Smooth muscle cell (in vitro differentiated cells): Measurements from ENCODE around the gene SLC5A9. TPM values are rescaled to one million over a fixed set of nuclear protein-coding genes. Genes with fewer than 3 reads are reported as not detected.
A peak's percentile ranks its signal among the peaks of the same experiment; 100 is the strongest.

Source experiments
- DNase-seq: peaks from one replicate; lab custom pipeline; 2025; ENCODE audit not compliant: unreplicated experiment; lab: John Stamatoyannopoulos, UW
- H2AFZ ChIP-seq: fragments of 200-600 bp; sonication (generic); 2 replicates; pipeline ENCODE4 v1.6.0; 2016; ENCODE audit warnings: antibody characterized with exemption, low read depth, mild to moderate bottlenecking
- H3F3A ChIP-seq: fragments of 200-600 bp; sonication (generic); 2 replicates; pipeline ENCODE4 v1.6.0; 2017; ENCODE audit warnings: antibody characterized with exemption, low read depth
- H3K27ac ChIP-seq: fragments of 200-600 bp; sonication (generic); 2 replicates; pipeline ENCODE4 v1.5.1; 2016; ENCODE audit warnings: low read depth, mild to moderate bottlenecking
- H3K27me3 ChIP-seq: fragments of 200-600 bp; sonication (generic); 2 replicates; pipeline ENCODE4 v1.6.1; 2016; ENCODE audit warnings: low read depth, mild to moderate bottlenecking
- H3K36me3 ChIP-seq: fragments of 200-600 bp; sonication (generic); 2 replicates; pipeline ENCODE4 v1.5.1; 2016; ENCODE audit warnings: low read depth
- H3K4me1 ChIP-seq: fragments of 200-600 bp; sonication (generic); 2 replicates; pipeline ENCODE4 v1.5.1; 2016; ENCODE audit warnings: low read depth
- H3K4me2 ChIP-seq: fragments of 200-600 bp; sonication (generic); 2 replicates; pipeline ENCODE4 v1.6.0; 2016; ENCODE audit warnings: mild to moderate bottlenecking
- H3K4me3 ChIP-seq: fragments of 200-600 bp; sonication (generic); 2 replicates; pipeline ENCODE4 v1.5.1; 2016; ENCODE audit warnings: mild to moderate bottlenecking
- H3K79me2 ChIP-seq: fragments of 200-600 bp; sonication (generic); 2 replicates; pipeline ENCODE4 v1.6.0; 2016; ENCODE audit warnings: low read depth, mild to moderate bottlenecking
- H3K9ac ChIP-seq: fragments of 200-600 bp; sonication (generic); 2 replicates; pipeline ENCODE4 v1.6.0; 2016; ENCODE audit warnings: low read depth
- H3K9me3 ChIP-seq: fragments of 200-600 bp; sonication (generic); replicated peaks from 2 replicates; pipeline ENCODE4 v1.5.1; 2016; ENCODE audit warnings: low read depth
- H4K20me1 ChIP-seq: fragments of 200-600 bp; sonication (generic); 2 replicates; pipeline ENCODE4 v1.6.0; 2016; ENCODE audit warnings: low read depth
- WGBS: methylation state at CpG from one replicate; pipeline ENCODE4 v1.1.7; 2016; ENCODE audit warnings: low lambda C conversion rate; 5-methylcytosine and 5-hydroxymethylcytosine counted together
- polyA plus RNA-seq: library from polyadenylated mRNA; unstranded; fragments of >200 nt; fragmentation: Nextera tagmentation; extraction: Ambion mirVana; gene quantifications from 2 replicates; pipeline ENCODE4 v1.2.1, GENCODE V29; 2016
- total RNA-seq: library from RNA; depleted of rRNA; stranded (reverse); fragments of >200 nt; gene quantifications from 2 replicates; pipeline ENCODE4 v1.2.3, GENCODE V29; 2014
- TF ChIP-seq, protein P1 (sequence below): fragments of 200-600 bp; sonication (generic); IDR thresholded peaks from 2 replicates; pipeline ENCODE4 v1.5.1; 2017; ENCODE audit warnings: borderline replicate concordance, mild to moderate bottlenecking, antibody characterized with exemption; ENCODE audit not compliant: insufficient read depth, poor library complexity, severe bottlenecking

Gene SLC5A9
- total and polyA plus RNA-seq, 2 experiments from 2014 or later = 0.09 TPM; not detected in 1

DNA sequence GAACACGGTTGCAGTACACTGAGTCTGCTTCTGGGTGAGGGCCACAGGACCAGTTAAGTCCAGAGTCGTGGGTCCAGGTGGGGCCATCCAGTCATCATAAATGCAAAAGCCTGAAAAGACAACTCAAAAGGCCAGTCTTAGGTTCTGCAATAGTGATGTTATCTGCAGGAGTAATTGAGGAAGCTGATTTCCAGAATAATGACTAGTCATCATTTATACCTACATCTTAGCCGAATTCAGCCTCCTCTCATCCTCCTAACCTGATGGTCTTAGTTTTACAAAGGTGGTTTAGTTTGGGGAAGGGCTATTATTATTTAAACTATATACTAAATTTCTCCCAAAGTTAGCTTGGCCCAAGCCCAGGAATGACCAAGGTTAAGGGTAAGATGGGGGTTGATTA lies 23.5 kb upstream of the SLC5A9 start:
- H3K79me2 ChIP-seq = no peaks in the 10 kb centered on the region
- no peaks in the 10 kb centered on the region for H3F3A ChIP-seq
- no peaks in the 10 kb centered on the region for H4K20me1 ChIP-seq
- H3K9ac ChIP-seq = no peak overlapping the region
- WGBS = 88% methylated on average over 3 of the region's 3 CpGs
- TF ChIP-seq, protein P1, sequence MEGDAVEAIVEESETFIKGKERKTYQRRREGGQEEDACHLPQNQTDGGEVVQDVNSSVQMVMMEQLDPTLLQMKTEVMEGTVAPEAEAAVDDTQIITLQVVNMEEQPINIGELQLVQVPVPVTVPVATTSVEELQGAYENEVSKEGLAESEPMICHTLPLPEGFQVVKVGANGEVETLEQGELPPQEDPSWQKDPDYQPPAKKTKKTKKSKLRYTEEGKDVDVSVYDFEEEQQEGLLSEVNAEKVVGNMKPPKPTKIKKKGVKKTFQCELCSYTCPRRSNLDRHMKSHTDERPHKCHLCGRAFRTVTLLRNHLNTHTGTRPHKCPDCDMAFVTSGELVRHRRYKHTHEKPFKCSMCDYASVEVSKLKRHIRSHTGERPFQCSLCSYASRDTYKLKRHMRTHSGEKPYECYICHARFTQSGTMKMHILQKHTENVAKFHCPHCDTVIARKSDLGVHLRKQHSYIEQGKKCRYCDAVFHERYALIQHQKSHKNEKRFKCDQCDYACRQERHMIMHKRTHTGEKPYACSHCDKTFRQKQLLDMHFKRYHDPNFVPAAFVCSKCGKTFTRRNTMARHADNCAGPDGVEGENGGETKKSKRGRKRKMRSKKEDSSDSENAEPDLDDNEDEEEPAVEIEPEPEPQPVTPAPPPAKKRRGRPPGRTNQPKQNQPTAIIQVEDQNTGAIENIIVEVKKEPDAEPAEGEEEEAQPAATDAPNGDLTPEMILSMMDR = no peak
- no peaks in the 10 kb centered on the region for H3K4me1 ChIP-seq
- H3K4me3 ChIP-seq = no peak overlapping the region
- no peaks in the 10 kb centered on the region for H3K36me3 ChIP-seq
- no peak for DNase-seq
- H2AFZ ChIP-seq = no peak overlapping the region
- H3K27ac ChIP-seq = no peak overlapping the region
- no peak overlapping the region for H3K4me2 ChIP-seq
- no peaks in the 10 kb centered on the region for H3K27me3 ChIP-seq
- no peaks in the 10 kb centered on the region for H3K9me3 ChIP-seq

DNA sequence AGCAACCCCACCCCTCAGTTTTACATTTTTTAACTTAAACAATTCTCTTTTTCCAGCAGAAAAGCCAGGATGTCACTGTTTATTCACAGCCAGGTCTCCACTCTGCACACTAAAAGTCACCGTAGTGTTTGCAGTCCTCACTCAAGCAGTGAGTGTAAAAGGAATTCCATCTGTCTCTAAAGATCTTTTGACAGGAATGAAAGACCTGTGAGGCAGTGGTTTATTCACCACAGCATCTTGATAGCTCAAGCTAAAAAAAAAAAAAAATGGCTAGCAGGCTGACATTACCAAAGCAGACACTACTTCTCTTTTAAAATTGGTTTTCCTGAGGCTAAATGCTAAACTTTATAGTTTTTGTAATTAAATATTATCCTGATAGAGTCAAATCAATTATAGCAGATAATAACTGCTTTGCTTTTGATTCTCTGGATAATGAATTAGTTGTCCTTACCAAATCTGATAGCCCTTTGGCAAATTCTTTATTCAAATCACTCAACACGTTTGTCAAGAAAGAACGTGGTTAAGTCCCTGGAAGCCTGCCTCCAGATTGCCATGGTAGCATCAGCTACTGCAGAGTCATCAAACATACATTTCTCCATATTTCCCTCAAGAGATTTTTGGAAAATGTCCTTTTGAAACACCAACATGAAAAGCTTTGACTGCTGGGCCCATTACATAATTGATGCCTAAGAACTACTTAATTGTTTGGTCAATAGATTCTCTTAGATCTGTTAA lies 22.2 kb upstream of the SLC5A9 start:
- no peaks in the 10 kb centered on the region for H3K9me3 ChIP-seq
- no peak overlapping the region for H3K9ac ChIP-seq
- no peaks in the 10 kb centered on the region for H3K36me3 ChIP-seq
- no peak for DNase-seq
- H3K27ac ChIP-seq = no peak overlapping the region
- no peak overlapping the region for H3K4me2 ChIP-seq
- no peak overlapping the region for H3K4me3 ChIP-seq
- no peaks in the 10 kb centered on the region for H4K20me1 ChIP-seq
- no peaks in the 10 kb centered on the region for H3K27me3 ChIP-seq
- 41% methylated on average over 3 of the region's 3 CpGs for WGBS
- no peaks in the 10 kb centered on the region for H3K79me2 ChIP-seq
- H3K4me1 ChIP-seq = no peaks in the 10 kb centered on the region
- TF ChIP-seq, protein P1 = no peak
- H2AFZ ChIP-seq = no peak overlapping the region
- H3F3A ChIP-seq = no peaks in the 10 kb centered on the region

DNA sequence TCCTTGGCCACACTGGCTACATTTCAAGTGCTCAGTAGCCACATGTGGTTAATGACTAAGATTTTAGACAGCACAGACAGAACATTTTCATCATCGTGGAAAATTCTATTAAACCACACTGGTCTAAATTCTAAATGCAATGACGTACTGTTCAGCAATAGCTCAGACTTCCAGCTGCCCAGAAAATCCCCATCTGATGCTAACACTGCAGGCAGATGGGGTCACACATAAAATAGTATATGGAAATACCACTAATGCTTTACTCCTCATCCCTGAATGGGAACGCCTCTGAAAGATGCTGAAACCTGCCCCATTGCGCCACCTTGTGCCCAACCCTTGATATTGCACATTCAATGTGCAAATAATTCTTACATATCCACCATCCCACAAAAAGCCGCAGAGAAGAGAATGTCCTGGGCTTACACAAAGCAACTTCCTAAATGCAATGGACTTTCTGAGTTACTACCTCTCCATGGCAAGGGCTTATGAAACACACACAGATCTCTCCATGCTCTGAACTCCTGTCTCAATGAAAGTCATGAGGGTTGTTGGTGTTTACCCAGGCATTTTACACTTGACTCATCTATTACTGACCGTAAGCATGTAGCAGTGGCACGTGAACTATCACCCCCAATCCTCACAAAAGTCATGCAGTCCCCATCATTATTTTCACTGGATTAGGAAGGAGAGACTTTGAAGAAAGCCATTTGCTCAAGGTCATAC lies 20.3 kb upstream of the SLC5A9 start:
- 23% methylated on average over 7 of the region's 7 CpGs for WGBS
- Histone ChIP-seq H3K9ac (no peak overlapping the region), H3K4me3 (no peak overlapping the region), H4K20me1 (no peaks in the 10 kb centered on the region), H3K79me2 (no peaks in the 10 kb centered on the region), H3K4me2 (peak overlapping the region; percentile 25), H3K27ac (peak overlapping the region; percentile 53), H2AFZ (no peak overlapping the region), H3F3A (no peaks in the 10 kb centered on the region), H3K4me1 (no peaks in the 10 kb centered on the region), H3K36me3 (no peaks in the 10 kb centered on the region), H3K27me3 (no peaks in the 10 kb centered on the region), H3K9me3 (no peaks in the 10 kb centered on the region)
- TF ChIP-seq, protein P1 = peak; percentile 89
- peak; percentile 24 for DNase-seq
